Thyroid gland (tissue), 4 donors: Measurements from ENCODE around the gene PUM2. TPM values are rescaled to one million over a fixed set of nuclear protein-coding genes. Genes with fewer than 3 reads are reported as not detected.

ENCODE experiments used
- DNase-seq, 2 donors: peaks; one replicate each; pipeline ENCODE4 v3.0.0-alpha.2; 2019
- H3K27ac ChIP-seq, 3 donors: fragments of 200-600 bp; sonication (generic); 1 replicate in 2 of 3; 2 replicates in 1 of 3; pipeline ENCODE4 v1.5.1; 2016 to 2019; ENCODE audit warnings: mild to moderate bottlenecking in 1 of 3, moderate library complexity in 1 of 3
- H3K27me3 ChIP-seq: fragments of 200-600 bp; sonication (generic); one replicate; pipeline ENCODE4 v1.5.1; 2019
- H3K36me3 ChIP-seq, 2 donors: fragments of 200-600 bp; sonication (generic); one replicate each; pipeline ENCODE4 v1.5.1; 2016 to 2019
- H3K4me1 ChIP-seq, 2 donors: fragments of 200-600 bp; sonication (generic); one replicate each; pipeline ENCODE4 v1.5.1; 2017 to 2019
- H3K4me3 ChIP-seq, 3 donors: fragments of 200-600 bp; sonication (generic); replicated peaks in 1 of 3; 1 replicate in 2 of 3; 2 replicates in 1 of 3; pipeline ENCODE4 v1.5.1; 2016; ENCODE audit warnings: mild to moderate bottlenecking in 1 of 3
- H3K9me3 ChIP-seq: fragments of 200-600 bp; sonication (generic); one replicate; pipeline ENCODE4 v1.5.1; 2017
- POLR2A ChIP-seq, 2 donors: fragments of 450-650 bp; IDR thresholded peaks; one replicate each; pipeline ENCODE4 v1.6.1; 2017; ENCODE audit warnings: antibody characterized with exemption in 2 of 2, mild to moderate bottlenecking in 2 of 2, moderate library complexity in 1 of 2
- WGBS, 2 donors: methylation state at CpG; one replicate each; pipeline ENCODE4 v1.1.5; 2017; 5-methylcytosine and 5-hydroxymethylcytosine counted together
- intact Hi-C: fragments of 100-400 bp; cut with DNase I; formaldehyde crosslinking; loops from one replicate; pipeline ENCODE4 v1.15.1; 2023
- total RNA-seq, 4 donors: library from RNA; depleted of rRNA; stranded (reverse); fragments of >200 nt; gene quantifications; one replicate each; pipeline ENCODE4 v1.2.3, GENCODE V29; 2016
- TF ChIP-seq, protein P1 (sequence below), 6 experiments: fragments of 200-600 bp in 3 of 6; fragments of 450-650 bp in 3 of 6; sonication (generic) in 3 of 6; IDR thresholded peaks; one replicate each; pipeline ENCODE4 v1.5.1; 2016 to 2019; ENCODE audit warnings: antibody characterized with exemption in 6 of 6, mild to moderate bottlenecking in 2 of 6, inconsistent platforms in 1 of 6, moderate library complexity in 1 of 6

Gene PUM2
- total RNA-seq, 4 donors from 2014 or later = 87.5 to 102 (median 91.8) TPM

DNA sequence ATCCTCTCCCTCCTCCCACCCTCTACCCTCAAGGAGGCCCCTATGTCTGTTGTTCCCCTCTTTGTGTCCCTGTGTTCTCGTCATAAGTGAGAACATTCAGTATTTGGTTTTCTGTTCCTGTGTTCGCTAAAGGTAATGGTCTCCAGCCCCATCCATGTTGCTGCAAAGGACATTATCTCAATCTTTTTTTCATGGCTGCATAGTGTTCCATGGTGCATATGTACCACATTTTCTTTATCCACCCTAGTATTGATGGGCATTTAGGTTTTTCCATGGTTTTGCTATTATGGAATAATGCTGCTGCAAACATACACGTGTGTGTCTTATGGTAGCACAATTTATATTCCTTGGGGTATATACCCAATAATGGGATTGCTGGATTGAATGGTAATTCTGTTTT lies 33.0 kb downstream of the PUM2 start:
- Histone ChIP-seq H3K4me3 (no peak overlapping the region), H3K27ac (no peak overlapping the region), H3K36me3 (peaks cover 9 to 13% of the 10 kb centered on the region in 2 donors), H3K27me3 (no peaks in the 10 kb centered on the region), H3K4me1 (peaks cover 0 to 16% of the 10 kb centered on the region in 2 donors), H3K9me3 (no peaks in the 10 kb centered on the region)
- 95 to 100% methylated on average over 3 of the region's 3 CpGs for WGBS, 2 donors
- no peak for DNase-seq
- intact Hi-C loops = no loop called here
- TF ChIP-seq, protein P1, sequence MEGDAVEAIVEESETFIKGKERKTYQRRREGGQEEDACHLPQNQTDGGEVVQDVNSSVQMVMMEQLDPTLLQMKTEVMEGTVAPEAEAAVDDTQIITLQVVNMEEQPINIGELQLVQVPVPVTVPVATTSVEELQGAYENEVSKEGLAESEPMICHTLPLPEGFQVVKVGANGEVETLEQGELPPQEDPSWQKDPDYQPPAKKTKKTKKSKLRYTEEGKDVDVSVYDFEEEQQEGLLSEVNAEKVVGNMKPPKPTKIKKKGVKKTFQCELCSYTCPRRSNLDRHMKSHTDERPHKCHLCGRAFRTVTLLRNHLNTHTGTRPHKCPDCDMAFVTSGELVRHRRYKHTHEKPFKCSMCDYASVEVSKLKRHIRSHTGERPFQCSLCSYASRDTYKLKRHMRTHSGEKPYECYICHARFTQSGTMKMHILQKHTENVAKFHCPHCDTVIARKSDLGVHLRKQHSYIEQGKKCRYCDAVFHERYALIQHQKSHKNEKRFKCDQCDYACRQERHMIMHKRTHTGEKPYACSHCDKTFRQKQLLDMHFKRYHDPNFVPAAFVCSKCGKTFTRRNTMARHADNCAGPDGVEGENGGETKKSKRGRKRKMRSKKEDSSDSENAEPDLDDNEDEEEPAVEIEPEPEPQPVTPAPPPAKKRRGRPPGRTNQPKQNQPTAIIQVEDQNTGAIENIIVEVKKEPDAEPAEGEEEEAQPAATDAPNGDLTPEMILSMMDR (IDR thresholded peaks at IDR 0.05) = no peak
- TF ChIP-seq POLR2A (IDR thresholded peaks at IDR 0.05) = no peak

DNA sequence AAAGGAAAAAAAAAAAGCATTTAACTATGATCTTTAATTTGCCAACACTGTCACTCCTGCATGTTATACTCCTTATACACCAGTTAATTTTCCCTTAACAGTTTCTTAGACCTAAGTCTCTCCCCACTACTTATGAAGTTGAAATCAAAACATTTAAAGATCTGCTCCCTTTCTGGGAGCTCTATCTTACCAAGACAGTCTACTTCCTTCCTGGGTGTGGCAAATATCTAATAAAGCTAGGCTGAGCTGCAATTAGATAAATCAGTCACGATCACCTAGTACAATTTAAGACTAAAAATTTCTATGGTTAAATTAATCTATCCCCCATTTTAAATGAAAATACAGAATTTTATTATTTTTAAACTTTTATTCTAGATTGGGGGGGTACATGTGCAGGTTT lies 33.4 kb downstream of the PUM2 start:
- no peak for TF ChIP-seq POLR2A (IDR thresholded peaks at IDR 0.05)
- TF ChIP-seq, protein P1 (IDR thresholded peaks at IDR 0.05) = no peak
- DNase-seq = no peak
- Histone ChIP-seq H3K36me3 (peaks cover 5 to 13% of the 10 kb centered on the region in 2 donors), H3K9me3 (no peaks in the 10 kb centered on the region), H3K4me3 (no peak overlapping the region), H3K27me3 (no peaks in the 10 kb centered on the region), H3K4me1 (peaks cover 0 to 16% of the 10 kb centered on the region in 2 donors), H3K27ac (no peak overlapping the region)
- WGBS, 2 donors = 74 to 84% methylated on average over 1 of the region's 1 CpG
- intact Hi-C loops = no loop called here

DNA sequence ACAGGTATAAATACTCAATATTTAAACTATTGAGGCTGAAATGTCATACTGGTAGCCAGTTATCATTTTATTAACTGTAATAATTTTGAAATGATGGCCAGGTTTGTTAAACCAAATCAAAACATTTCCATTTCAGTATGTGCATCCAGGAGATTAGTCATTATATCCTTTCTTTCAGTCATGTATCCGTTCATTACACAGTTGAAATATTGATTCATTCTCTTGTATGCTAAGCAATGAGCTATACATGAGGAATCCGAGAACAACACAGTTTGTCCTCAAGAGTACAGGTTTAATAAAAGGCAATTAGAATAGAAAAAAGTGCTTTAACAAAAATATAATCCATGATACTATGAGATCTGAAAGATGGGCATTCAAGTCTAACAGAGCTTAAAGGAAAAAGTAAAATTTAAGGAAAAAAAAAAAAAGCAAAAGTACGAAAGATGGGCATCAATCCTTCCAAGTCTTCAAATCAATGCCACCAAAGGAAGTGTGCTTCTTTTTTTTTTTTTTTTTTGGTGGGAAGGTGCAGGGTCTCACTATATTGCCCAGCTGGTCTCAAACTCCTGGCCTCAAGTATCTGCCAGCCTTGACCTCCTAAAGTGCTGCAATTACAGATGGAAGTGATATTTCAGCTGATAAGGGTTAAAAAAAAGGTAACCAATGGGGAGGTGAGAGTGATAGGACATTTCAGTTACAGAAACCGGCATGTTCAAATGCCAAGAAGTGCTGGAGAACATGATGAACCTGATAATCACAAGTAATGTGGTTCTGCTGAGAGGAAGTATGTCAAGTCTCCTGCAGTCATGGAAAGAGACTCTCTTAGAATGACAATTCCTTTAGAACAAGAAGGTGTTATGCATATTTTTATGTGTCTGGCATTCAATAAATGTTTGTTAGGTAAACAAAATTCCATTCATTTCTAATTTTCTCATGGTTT lies 35.8 kb downstream of the PUM2 start:
- Histone ChIP-seq H3K4me3 (no peak overlapping the region), H3K4me1 (peaks cover 0 to 6% of the 10 kb centered on the region in 2 donors), H3K27ac (no peak overlapping the region), H3K9me3 (no peaks in the 10 kb centered on the region), H3K27me3 (no peaks in the 10 kb centered on the region), H3K36me3 (peaks cover 4 to 13% of the 10 kb centered on the region in 2 donors)
- no peak for TF ChIP-seq POLR2A (IDR thresholded peaks at IDR 0.05)
- TF ChIP-seq, protein P1 (IDR thresholded peaks at IDR 0.05) = no peak
- WGBS, 2 donors = 92 to 95% methylated on average over 4 of the region's 4 CpGs
- intact Hi-C loops = no loop called here
- no peak for DNase-seq

DNA sequence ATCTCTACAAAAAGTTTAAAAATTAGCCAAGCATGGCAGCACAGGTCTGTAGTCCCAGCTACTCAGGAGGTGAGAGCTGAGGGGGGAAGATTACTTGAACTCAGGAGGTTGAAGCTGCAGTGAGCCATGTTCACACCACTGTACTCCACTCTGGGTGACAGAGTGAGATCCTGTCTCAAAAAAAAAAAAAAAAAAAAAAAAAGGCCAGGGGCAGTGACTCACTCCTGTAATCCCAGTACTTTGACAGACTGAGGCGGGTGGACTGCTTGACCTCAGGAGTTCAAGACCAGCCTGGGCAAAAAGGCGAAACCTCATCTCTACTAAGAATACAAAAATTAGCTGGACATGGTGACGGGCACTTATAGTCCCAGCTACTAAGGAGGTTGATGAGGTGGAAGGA lies 37.0 kb downstream of the PUM2 start:
- TF ChIP-seq, protein P1 (IDR thresholded peaks at IDR 0.05) = no peak
- no peak for TF ChIP-seq POLR2A (IDR thresholded peaks at IDR 0.05)
- intact Hi-C loops = no loop called here
- peaks cover 0 to 3% of the 10 kb centered on the region in 2 donors for H3K4me1 ChIP-seq
- H3K9me3 ChIP-seq = no peaks in the 10 kb centered on the region
- H3K4me3 ChIP-seq = no peak overlapping the region
- no peak for DNase-seq
- peaks cover 7 to 13% of the 10 kb centered on the region in 2 donors for H3K36me3 ChIP-seq
- whole genome bisulfite sequencing, 2 donors = 94 to 96% methylated on average over 3 of the region's 3 CpGs
- no peaks in the 10 kb centered on the region for H3K27me3 ChIP-seq
- H3K27ac ChIP-seq = no peak overlapping the region

- WGBS, 2 donors = 95 to 98% methylated on average over 2 of the region's 2 CpGs
- no peaks in the 10 kb centered on the region for H3K27me3 ChIP-seq
- no peaks in the 10 kb centered on the region for H3K9me3 ChIP-seq
- peaks cover 13 to 15% of the 10 kb centered on the region in 2 donors for H3K36me3 ChIP-seq
- no peaks in the 10 kb centered on the region for H3K4me1 ChIP-seq
- H3K27ac ChIP-seq = no peak overlapping the region
- TF ChIP-seq, protein P1 (IDR thresholded peaks at IDR 0.05) = no peak
- no peak for TF ChIP-seq POLR2A (IDR thresholded peaks at IDR 0.05)
- H3K4me3 ChIP-seq = no peak overlapping the region
- intact Hi-C loops = no loop called here
- no peak for DNase-seq
These were observed 41.6 kb downstream of the PUM2 start for GRCh38 chr2:20309001-20309400.
